A549 (cell line): ENCODE results near the gene CACNA1I. TPM values are rescaled to one million over a fixed set of nuclear protein-coding genes. Genes with fewer than 3 reads are reported as not detected.

Experiments used
- ATAC-seq, 2 experiments: fragments of 200-7000 bp in 1 of 2; fragments of >200 bp in 1 of 2; cut with Nextera tagmentation in 1 of 2; cut with Tn5 transposase in 1 of 2; 3 replicates each; pipeline versions ENCODE4 v1.8.0 to v1.9.1; 2018 to 2020; ENCODE audit warnings: mild to moderate bottlenecking in 1 of 2, moderate library complexity in 1 of 2
- CTCF ChIA-PET: fragments of 300-600 bp; sonication (Branson Sonifier 250); formaldehyde crosslinking; extraction: SDS; loops from one replicate; lab custom pipeline; 2021; ENCODE audit warnings: antibody characterized with exemption, inconsistent platforms; lab: Yijun Ruan, JAX
- POLR2A ChIA-PET: fragments of 350-600 bp; formaldehyde crosslinking; extraction: SDS; loops from one replicate; lab custom pipeline; 2021; ENCODE audit warnings: antibody characterized with exemption, inconsistent platforms; lab: Yijun Ruan, JAX
- DNase-seq, 2 experiments: peaks; one replicate each; pipeline versions ENCODE4 v3.0.0 to v3.0.0-alpha.2; 2011 to 2016; ENCODE audit warnings: low read depth in 1 of 2, low spot score in 1 of 2
- FAIRE-seq: peaks from 2 replicates; lab custom pipeline; 2011; peaks lifted over from hg19 to GRCh38; lab: Jason Lieb, UNC
- H3K27ac ChIP-seq, 2 experiments: fragments of >200 bp; sonication (Bioruptor Twin); formaldehyde crosslinking; 3 replicates each; pipeline ENCODE4 v1.5.1; 2016 to 2017
- H3K4me1 ChIP-seq: fragments of >200 bp; sonication (Bioruptor Twin); formaldehyde crosslinking; 3 replicates; pipeline ENCODE4 v1.6.1; 2016
- H3K4me2 ChIP-seq: fragments of >200 bp; sonication (Bioruptor Twin); formaldehyde crosslinking; 3 replicates; pipeline ENCODE4 v1.6.1; 2016
- H3K4me3 ChIP-seq: fragments of >200 bp; sonication (Bioruptor Twin); formaldehyde crosslinking; 3 replicates; pipeline ENCODE4 v1.5.1; 2016
- H3K9me3 ChIP-seq: fragments of >200 bp; sonication (Bioruptor Twin); formaldehyde crosslinking; 3 replicates; pipeline ENCODE4 v1.6.1; 2016
- BCL3 ChIP-seq: fragments of >200 bp; sonication (Bioruptor Twin); formaldehyde crosslinking; IDR thresholded peaks from 3 replicates; pipeline ENCODE4 v1.6.1; 2016
- CBX2 ChIP-seq: fragments of 200-600 bp; sonication (generic); IDR thresholded peaks from 2 replicates; pipeline ENCODE4 v1.6.1; 2016; ENCODE audit warnings: low read depth, mild to moderate bottlenecking, borderline replicate concordance
- CHD2 ChIP-seq: fragments of 150-350 bp; IDR thresholded peaks from 2 replicates; pipeline ENCODE4 v1.6.1; 2014; ENCODE audit warnings: low read length; ENCODE audit not compliant: partially characterized antibody
- CTCF ChIP-seq: fragments of >200 bp; sonication (Bioruptor Twin); formaldehyde crosslinking; IDR thresholded peaks from 3 replicates; pipeline ENCODE4 v1.5.1; 2016
- E2F6 ChIP-seq: IDR thresholded peaks from 2 replicates; pipeline ENCODE4 v1.6.1; 2012; ENCODE audit warnings: low read depth, borderline replicate concordance
- EHF ChIP-seq: fragments of 250-450 bp; sonication (Bioruptor Pico); IDR thresholded peaks from 2 replicates; pipeline ENCODE4 v1.5.0; 2020; ENCODE audit warnings: mild to moderate bottlenecking
- ELK1 ChIP-seq: fragments of 150-350 bp; IDR thresholded peaks from 2 replicates; pipeline ENCODE4 v1.6.1; 2014; ENCODE audit warnings: low read depth, mild to moderate bottlenecking, low read length
- FOSL2 ChIP-seq, 2 experiments: fragments of 450-650 bp in 1 of 2; fragments of >200 bp in 1 of 2; sonication (Bioruptor Twin) in 1 of 2; formaldehyde crosslinking; IDR thresholded peaks; 2 replicates each; pipeline versions ENCODE4 v1.5.0 to v1.6.1; 2016 to 2020; ENCODE audit warnings: mild to moderate bottlenecking in 1 of 2, moderate library complexity in 1 of 2
- HDAC2 ChIP-seq: fragments of 200-600 bp; sonication (generic); IDR thresholded peaks from 2 replicates; pipeline ENCODE4 v1.6.1; 2016
- HEYL ChIP-seq: fragments of 250-450 bp; sonication (Bioruptor Pico); IDR thresholded peaks from 2 replicates; pipeline ENCODE4 v1.8.0; 2021; ENCODE audit warnings: mild to moderate bottlenecking, moderate library complexity
- MAFK ChIP-seq: fragments of 450-650 bp; IDR thresholded peaks from 2 replicates; pipeline ENCODE4 v1.6.1; 2014; ENCODE audit not compliant: partially characterized antibody
- POLR2A ChIP-seq: IDR thresholded peaks from 2 replicates; pipeline ENCODE4 v1.6.1; 2012; ENCODE audit warnings: mild to moderate bottlenecking, low read length
- POLR2AphosphoS2 ChIP-seq: conservative IDR thresholded peaks from 2 replicates; pipeline ENCODE4 v1.6.1; 2012; ENCODE audit warnings: low read length, improper control_type of control experiment, inconsistent platforms
- RAD21 ChIP-seq, 2 experiments: fragments of >200 bp in 1 of 2; sonication (Bioruptor Twin) in 1 of 2; formaldehyde crosslinking in 1 of 2; IDR thresholded peaks in 1 of 2; conservative IDR thresholded peaks in 1 of 2; 2 replicates in 1 of 2; 3 replicates in 1 of 2; pipeline ENCODE4 v1.6.1; 2012 to 2018; ENCODE audit warnings: inconsistent platforms in 1 of 2
- REST ChIP-seq: fragments of 200-600 bp; sonication (generic); IDR thresholded peaks from 2 replicates; pipeline ENCODE4 v1.6.1; 2016; ENCODE audit warnings: antibody characterized with exemption, mild to moderate bottlenecking, moderate library complexity
- RNF2 ChIP-seq: fragments of 200-600 bp; sonication (generic); IDR thresholded peaks from 2 replicates; pipeline ENCODE4 v1.6.1; 2016; ENCODE audit warnings: low read depth, mild to moderate bottlenecking, antibody characterized with exemption, moderate library complexity, borderline replicate concordance
- SMC3 ChIP-seq: fragments of >200 bp; sonication (Bioruptor Twin); formaldehyde crosslinking; IDR thresholded peaks from 3 replicates; pipeline ENCODE4 v1.6.1; 2018; ENCODE audit warnings: inconsistent platforms
- TFCP2L1 ChIP-seq: fragments of 250-450 bp; sonication (Bioruptor Pico); IDR thresholded peaks from 2 replicates; pipeline ENCODE4 v1.5.0; 2021; ENCODE audit warnings: mild to moderate bottlenecking
- USF2 ChIP-seq: fragments of 450-650 bp; IDR thresholded peaks from 2 replicates; pipeline ENCODE4 v1.6.1; 2014; ENCODE audit warnings: antibody characterized with exemption
- ZNF302 ChIP-seq: fragments of 250-450 bp; sonication (Bioruptor Pico); IDR thresholded peaks from 2 replicates; pipeline ENCODE4 v1.9.0; 2021; ENCODE audit warnings: inconsistent platforms, mild to moderate bottlenecking, moderate library complexity
- ZSCAN20 ChIP-seq: fragments of 250-450 bp; sonication (Bioruptor Pico); IDR thresholded peaks from 2 replicates; pipeline ENCODE4 v1.8.0; 2022; ENCODE audit warnings: mild to moderate bottlenecking, moderate library complexity
- WGBS: methylation state at CpG from one replicate; pipeline ENCODE4 v1.1.6; 2017; ENCODE audit errors: missing lambda C conversion rate; 5-methylcytosine and 5-hydroxymethylcytosine counted together
- polyA plus RNA-seq, 4 experiments: library from polyadenylated mRNA; depleted of rRNA in 3 of 4; stranded (reverse); fragments of >200 nt; fragmentation: RNase III in 1 of 4; extraction: RNeasy Plus Mini Kit Qiagen cat#74134 plus additional on column Dnase treatment in 1 of 4; gene quantifications; 2 replicates in 3 of 4; 3 replicates in 1 of 4; pipeline ENCODE4 v1.2.3, GENCODE V29; 2011 to 2017

Gene CACNA1I
- polyA plus RNA-seq, 2 of the 4 experiments (the other 2 are of a cell fraction), result 0.03 to 0.13 TPM

GRCh38 chr22:39722032-39722325 is 151.4 kb downstream of the CACNA1I start:
- Histone ChIP-seq H3K4me3 (no peak overlapping the region), H3K4me1 (0 out of 3 replicates have a peak, but pooled peaks cover 4% of the 10 kb centered on the region), H3K27ac (no peak overlapping the region)
- no peak for ATAC-seq
- 38% methylated on average over 6 of the region's 6 CpGs for WGBS
- TF ChIP-seq ELK1 (no peak), CHD2 (no peak), HEYL (CRISPR knock-in tag) (no peak), MAFK (no peak), ZNF302 (CRISPR knock-in tag) (no peak), POLR2AphosphoS2 (no peak), E2F6 (no peak), REST (no peak), BCL3 (no peak)
- TF ChIP-seq, all 56 proteins: peak for 0
- no peaks in the 10 kb centered on the region for H3K9me3 ChIP-seq
- ChIA-PET CTCF (no interaction called here), POLR2A (no interaction called here)
- DNase-seq (no peak), FAIRE-seq (no peak)
- no peak overlapping the region for H3K4me2 ChIP-seq

- FAIRE-seq (no peak), ATAC-seq (no peak), DNase-seq (no peak)
- H3K27ac ChIP-seq, result no peak overlapping the region
- 0 out of 3 replicates have a peak, but pooled peaks cover 4% of the 10 kb centered on the region for H3K4me1 ChIP-seq
- TF ChIP-seq RAD21 (conservative IDR thresholded peaks at IDR 0.05 in 1 of 2, IDR thresholded peaks at IDR 0.05 in 1 of 2) (no peak), POLR2AphosphoS2 (no peak), FOSL2 (IDR thresholded peaks at IDR 0.05) (no peak), FOSL2 (CRISPR knock-in tag; IDR thresholded peaks at IDR 0.05) (no peak), POLR2A (no peak), RNF2 (no peak), HDAC2 (no peak), CBX2 (no peak), CTCF (no peak), TFCP2L1 (CRISPR knock-in tag) (no peak), SMC3 (no peak), ELK1 (no peak), BCL3 (no peak), EHF (CRISPR knock-in tag) (no peak), ZSCAN20 (no peak), USF2 (no peak)
- no peak overlapping the region for H3K4me3 ChIP-seq
- 44% methylated on average over 4 of the region's 4 CpGs for WGBS
- H3K9me3 ChIP-seq, result no peaks in the 10 kb centered on the region
- no peak overlapping the region for H3K4me2 ChIP-seq
- CTCF ChIA-PET, result no interaction called here
- POLR2A ChIA-PET, result no interaction called here
These were observed 151.9 kb downstream of the CACNA1I start for GRCh38 chr22:39722501-39722900.
